Measurements from ENCODE around the gene WDTC1. TPM values are rescaled to one million over a fixed set of nuclear protein-coding genes. Genes with fewer than 3 reads are reported as not detected.
A peak's percentile ranks its signal among the peaks of the same experiment; 100 is the strongest.

Gene WDTC1
- total and polyA plus RNA-seq, 9 of the 15 experiments (the other 6 are each of a cell fraction or from before 2014, with no cell fraction given) = 0.18 to 32.3 (median 8.8) TPM

DNA sequence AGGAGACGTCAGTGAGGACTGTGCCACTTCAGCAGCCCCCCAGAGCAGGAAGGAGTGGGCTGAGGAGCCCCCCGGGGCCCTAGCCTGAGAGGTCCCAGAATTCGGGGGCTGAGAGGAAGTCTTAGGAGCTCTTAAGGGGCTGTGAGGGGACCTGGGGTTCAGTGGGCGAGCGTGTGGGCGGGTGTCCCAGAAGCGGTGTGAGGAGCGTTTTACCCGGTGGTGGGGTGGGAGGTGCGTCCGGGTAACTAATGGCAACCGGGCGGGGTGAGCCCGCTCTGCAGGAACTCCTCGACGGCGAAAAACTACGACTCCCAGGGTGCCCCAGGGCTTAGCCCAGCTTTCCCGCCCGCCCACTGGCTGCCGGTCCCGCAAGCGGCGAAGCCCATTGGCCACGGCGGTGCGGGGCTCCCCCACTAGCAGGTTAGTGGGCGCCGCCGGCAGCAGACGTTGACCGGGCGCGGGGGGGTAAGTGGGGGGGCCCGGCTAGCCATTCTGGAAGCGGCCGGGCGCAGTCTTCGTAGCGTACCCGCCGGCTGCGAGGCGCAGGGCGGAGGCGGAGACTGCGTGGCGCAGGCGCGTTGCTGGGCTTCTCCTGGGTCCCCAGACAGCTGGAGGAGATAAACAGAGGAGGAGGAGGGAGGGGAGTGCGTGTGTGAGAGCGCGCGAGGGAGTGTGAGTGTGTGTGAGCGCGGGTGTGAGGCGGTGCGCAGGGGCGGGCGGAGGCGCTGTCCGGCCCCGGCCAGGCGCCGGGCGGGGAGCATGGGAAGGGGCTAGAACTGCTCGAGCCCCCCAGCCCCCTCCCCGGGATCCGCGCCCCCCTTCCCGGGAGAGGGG, at the start of gene WDTC1 (continued):
- TF ChIP-seq, protein P1, sequence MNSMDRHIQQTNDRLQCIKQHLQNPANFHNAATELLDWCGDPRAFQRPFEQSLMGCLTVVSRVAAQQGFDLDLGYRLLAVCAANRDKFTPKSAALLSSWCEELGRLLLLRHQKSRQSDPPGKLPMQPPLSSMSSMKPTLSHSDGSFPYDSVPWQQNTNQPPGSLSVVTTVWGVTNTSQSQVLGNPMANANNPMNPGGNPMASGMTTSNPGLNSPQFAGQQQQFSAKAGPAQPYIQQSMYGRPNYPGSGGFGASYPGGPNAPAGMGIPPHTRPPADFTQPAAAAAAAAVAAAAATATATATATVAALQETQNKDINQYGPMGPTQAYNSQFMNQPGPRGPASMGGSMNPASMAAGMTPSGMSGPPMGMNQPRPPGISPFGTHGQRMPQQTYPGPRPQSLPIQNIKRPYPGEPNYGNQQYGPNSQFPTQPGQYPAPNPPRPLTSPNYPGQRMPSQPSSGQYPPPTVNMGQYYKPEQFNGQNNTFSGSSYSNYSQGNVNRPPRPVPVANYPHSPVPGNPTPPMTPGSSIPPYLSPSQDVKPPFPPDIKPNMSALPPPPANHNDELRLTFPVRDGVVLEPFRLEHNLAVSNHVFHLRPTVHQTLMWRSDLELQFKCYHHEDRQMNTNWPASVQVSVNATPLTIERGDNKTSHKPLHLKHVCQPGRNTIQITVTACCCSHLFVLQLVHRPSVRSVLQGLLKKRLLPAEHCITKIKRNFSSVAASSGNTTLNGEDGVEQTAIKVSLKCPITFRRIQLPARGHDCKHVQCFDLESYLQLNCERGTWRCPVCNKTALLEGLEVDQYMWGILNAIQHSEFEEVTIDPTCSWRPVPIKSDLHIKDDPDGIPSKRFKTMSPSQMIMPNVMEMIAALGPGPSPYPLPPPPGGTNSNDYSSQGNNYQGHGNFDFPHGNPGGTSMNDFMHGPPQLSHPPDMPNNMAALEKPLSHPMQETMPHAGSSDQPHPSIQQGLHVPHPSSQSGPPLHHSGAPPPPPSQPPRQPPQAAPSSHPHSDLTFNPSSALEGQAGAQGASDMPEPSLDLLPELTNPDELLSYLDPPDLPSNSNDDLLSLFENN (IDR thresholded peaks at IDR 0.05; ENCODE audit: low read depth in 2 of 2, low read length in 2 of 2) = peak in 1 of 2 experiments; percentile 15; a peak in 1 of 4 replicates
- peak; percentile 91 for TF ChIP-seq MXI1 (IDR thresholded peaks at IDR 0.05; ENCODE audit: low read depth, low read length)
- TF ChIP-seq ZBTB5 (IDR thresholded peaks at IDR 0.05) = no peak
- no peak for TF ChIP-seq ZKSCAN1 (IDR thresholded peaks at IDR 0.05; ENCODE audit: low read depth, low read length)
- no peak for TF ChIP-seq BRF1 (IDR thresholded peaks at IDR 0.05; ENCODE audit: borderline replicate concordance, extremely low read depth, insufficient read length)
- TF ChIP-seq NFRKB (IDR thresholded peaks at IDR 0.05; ENCODE audit: low read depth) = no peak
- TF ChIP-seq PURB (CRISPR knock-in tag; IDR thresholded peaks at IDR 0.05; ENCODE audit: low read depth) = no peak
- no peak for TF ChIP-seq ARNT (IDR thresholded peaks at IDR 0.05)
- TF ChIP-seq CBX3 (IDR thresholded peaks at IDR 0.05; ENCODE audit: borderline replicate concordance in 1 of 2, low read length in 2 of 2) = no peak
- TF ChIP-seq ZBTB17 (CRISPR knock-in tag; IDR thresholded peaks at IDR 0.05) = no peak
- TF ChIP-seq ZNF146 (CRISPR knock-in tag; IDR thresholded peaks at IDR 0.05; ENCODE audit: unreplicated experiment) = no peak
- no peak for TF ChIP-seq HDAC8 (tag; IDR thresholded peaks at IDR 0.05)
- peak; percentile 44 for TF ChIP-seq RBBP5 (IDR thresholded peaks at IDR 0.05; ENCODE audit: borderline replicate concordance, insufficient read depth, low read length, poor library complexity, severe bottlenecking)
- no peak for TF ChIP-seq CBX2 (IDR thresholded peaks at IDR 0.05; ENCODE audit: insufficient read depth, low read length, poor library complexity, severe bottlenecking)
- peak; percentile 18; the same call in 1 of the 2 replicates for TF ChIP-seq JUN (IDR thresholded peaks at IDR 0.05; ENCODE audit: borderline replicate concordance, low read depth, low read length)
- no peak for TF ChIP-seq JUN (CRISPR knock-in tag; IDR thresholded peaks at IDR 0.05; ENCODE audit: borderline replicate concordance)
- peak; percentile 92 for TF ChIP-seq ARHGAP35 (IDR thresholded peaks at IDR 0.05; ENCODE audit: partially characterized antibody)
- TF ChIP-seq TCFL5 (CRISPR knock-in tag; conservative IDR thresholded peaks at IDR 0.05) = no peak
- no peak for TF ChIP-seq ZBED1 (IDR thresholded peaks at IDR 0.05)
- no peak for TF ChIP-seq GTF2F1 (IDR thresholded peaks at IDR 0.05; ENCODE audit: low read depth, low read length)
- TF ChIP-seq DACH1 (IDR thresholded peaks at IDR 0.05; ENCODE audit: partially characterized antibody) = peak; percentile 100
- no peak for TF ChIP-seq ZNF282 (CRISPR knock-in tag; IDR thresholded peaks at IDR 0.05)
- TF ChIP-seq, protein P2, sequence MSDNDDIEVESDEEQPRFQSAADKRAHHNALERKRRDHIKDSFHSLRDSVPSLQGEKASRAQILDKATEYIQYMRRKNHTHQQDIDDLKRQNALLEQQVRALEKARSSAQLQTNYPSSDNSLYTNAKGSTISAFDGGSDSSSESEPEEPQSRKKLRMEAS (CRISPR knock-in tag; IDR thresholded peaks at IDR 0.05) = peak; percentile 59
- TF ChIP-seq ZNF239 (CRISPR knock-in tag; IDR thresholded peaks at IDR 0.05) = no peak

All from K562 (cell line).